NCI-H2107 treated with DMSO at 0.1 percent for 48 hours (cell line): ENCODE measurements around the gene RNF225.
"Not testable (repeated sequence)": the region's sequence is repeated elsewhere in the genome, so short reads cannot be mapped to it uniquely, and the experiment has no call there.

Experiments
- DNase-seq: peaks from one replicate; lab custom pipeline; 2025; ENCODE audit not compliant: unreplicated experiment; lab: John Stamatoyannopoulos, UW

The RNF225 gene

DNA sequence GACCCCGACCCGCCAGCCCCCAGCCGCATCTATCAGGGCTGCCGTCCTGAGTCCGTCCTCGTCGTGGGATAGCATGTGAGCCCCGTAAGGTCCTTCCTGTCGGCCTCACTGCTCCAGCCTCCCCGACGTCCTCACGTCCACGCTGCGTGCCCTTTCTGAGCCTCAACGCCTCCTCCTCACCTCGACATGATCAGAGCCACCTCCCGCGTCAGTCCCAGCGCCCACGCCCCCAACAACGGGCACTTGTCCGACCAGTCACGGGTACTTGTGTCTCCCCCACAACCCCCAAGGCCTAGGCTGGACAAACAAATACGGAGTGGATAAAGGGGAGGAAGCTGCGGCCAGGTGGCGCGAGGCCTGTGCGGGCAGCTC, 33.6 kb upstream of the RNF225 start:
- no peak for DNase-seq

GRCh38 chr19:58362272-58362994, 33.0 kb upstream of the RNF225 start, which contains the start of gene ZNF497:
Gene ZNF497, minus strand, starts transcription at chr19:58362751. Its CDS starts 5,116 bp downstream, at chr19:58357635.
- DNase-seq, result peak; percentile 79

DNA sequence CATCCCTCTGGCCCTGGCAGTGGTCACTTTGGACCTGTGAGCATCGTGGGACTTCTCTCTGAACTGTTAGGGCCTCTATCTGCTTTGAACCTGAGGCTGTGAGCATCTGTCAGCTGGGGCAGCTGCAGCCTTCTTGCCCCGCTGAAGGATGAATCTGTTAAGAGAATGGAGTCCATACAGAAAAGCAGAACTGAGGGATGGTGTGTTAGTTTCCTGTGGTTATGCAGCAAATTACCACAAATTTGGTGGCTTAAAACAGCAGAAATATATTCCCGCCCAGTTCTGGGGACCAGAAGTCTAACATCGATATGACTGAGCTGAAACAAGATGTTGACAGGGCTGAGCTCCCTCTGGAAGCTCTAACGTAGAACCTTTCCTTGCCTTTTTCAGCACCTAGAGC, 31.3 kb upstream of the RNF225 start:
- DNase-seq, result no peak

- DNase-seq, result no peak
Measured at GRCh38 chr19:58366585-58367430, 28.6 kb upstream of the RNF225 start.

GRCh38 chr19:58367698-58368454, 27.6 kb upstream of the RNF225 start:
- no peak for DNase-seq

GRCh38 chr19:58368561-58369360, 26.7 kb upstream of the RNF225 start:
- no peak for DNase-seq

- no peak for DNase-seq
Measured at GRCh38 chr19:58372311-58373133, 22.9 kb upstream of the RNF225 start.

DNA sequence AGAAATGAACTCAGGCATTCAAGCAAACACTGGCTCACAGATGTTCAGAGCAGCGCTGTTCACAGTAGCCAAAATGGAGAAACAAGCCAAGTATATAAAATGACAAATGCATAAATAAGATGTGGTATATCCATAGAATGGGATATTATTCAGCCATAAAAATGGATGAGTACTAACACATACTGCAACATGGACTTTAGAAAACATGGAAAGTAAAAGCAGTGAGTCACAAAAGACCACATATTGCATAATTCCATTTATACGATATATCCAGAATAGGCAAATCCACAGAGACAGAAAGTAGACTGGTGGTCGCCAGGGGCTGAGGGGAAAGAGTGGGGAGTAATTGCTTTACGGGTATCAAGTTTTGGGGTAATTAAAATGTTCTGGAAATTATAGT, 21.3 kb upstream of the RNF225 start:
- no peak for DNase-seq

- not testable (repeated sequence) for DNase-seq
Measured at GRCh38 chr19:58376724-58377123, 18.7 kb upstream of the RNF225 start.

DNA sequence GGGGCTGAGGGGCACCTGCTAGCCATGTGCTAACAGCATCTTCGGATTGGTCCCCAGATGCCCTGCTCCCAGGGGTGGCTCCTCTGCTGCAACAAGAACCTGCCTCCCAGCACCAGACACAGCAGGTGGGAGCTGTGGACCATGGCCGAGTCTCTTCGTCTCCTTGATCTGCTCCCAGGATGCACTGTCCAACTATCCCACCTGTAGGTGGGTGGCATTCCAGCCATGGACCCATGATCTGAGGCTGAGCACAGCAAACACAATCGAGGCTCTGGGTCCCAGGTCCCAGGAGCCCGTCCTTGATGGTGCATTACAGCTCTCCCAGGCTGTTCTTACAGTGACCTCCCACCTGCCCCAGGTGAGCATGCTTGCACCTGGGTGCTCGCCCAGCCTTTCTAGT, 16.2 kb upstream of the RNF225 start:
- DNase-seq, result no peak

DNA sequence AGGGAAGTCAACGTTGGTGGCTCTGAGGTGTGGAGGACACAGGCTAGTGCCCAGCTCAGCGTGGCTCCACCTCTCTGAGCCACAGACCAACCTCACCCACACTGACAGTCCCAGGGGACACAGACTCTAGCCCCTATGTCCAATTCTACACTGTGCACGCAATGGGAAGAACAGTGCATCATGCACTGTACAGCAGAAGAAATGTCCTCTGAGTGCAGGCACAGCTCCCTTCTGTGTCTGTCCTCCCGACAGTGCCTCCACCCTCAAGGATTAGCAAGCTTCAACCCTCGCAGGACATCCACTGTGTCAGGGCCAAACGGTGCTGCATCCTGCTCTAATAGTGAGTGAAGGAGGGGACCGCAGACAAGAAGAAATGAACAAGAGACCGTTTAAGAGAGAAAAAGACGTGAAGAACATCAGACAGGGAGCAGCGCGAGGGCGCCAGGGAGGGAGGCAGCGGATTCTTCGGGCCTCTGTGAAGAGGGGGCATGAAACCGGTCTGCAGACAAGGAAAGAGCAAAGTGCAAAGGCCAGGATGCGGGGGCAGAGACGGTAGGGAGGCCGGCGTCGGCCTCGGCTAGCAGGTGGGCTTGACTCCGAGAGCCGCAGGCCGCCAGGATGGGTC, 15.3 kb upstream of the RNF225 start:
- peak; percentile 45 for DNase-seq

GRCh38 chr19:58380662-58381459, 14.6 kb upstream of the RNF225 start, which contains the start of gene ZNF837:
Gene ZNF837, minus strand, starts transcription at chr19:58381030. Its CDS starts 11,698 bp downstream, at chr19:58369332.
- peak; percentile 98 for DNase-seq

DNA sequence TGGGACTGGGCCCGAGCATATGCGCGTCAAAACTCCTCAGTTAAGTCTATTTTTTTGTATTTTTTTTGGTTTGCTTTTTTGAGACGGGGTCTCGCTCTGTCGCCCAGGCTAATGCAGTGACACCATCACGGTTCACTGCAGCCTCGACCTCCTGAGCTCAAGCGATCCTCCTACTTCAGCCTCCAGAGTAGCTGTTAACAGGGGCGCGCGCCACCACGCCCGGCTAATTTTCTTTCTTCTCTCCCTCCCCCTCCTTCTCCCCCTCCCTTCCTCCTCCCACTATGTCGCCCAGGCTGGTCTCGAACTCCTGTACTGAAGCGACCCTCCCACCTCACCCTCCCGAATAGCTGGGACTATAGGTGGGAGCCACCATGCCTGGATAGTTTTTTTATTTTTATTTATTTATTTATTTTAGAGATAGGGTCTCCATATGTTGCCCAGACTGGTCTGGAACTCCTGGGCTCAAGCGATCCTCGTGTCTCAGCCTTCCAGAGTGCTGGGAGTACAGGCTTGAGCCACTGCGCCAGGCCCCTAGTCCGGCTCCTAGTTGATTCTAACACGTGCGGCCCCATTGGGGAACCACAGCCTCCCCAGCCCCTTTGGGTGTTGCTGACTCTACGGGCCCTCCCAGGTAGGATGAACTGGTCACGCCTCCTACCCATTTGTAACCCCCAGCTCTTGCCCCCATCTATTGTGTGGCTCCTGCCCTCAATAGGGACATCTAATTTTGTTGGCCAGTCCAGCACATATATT, 13.8 kb upstream of the RNF225 start:
- no peak for DNase-seq

- DNase-seq, result no peak
Measured at GRCh38 chr19:58382997-58383603, 12.4 kb upstream of the RNF225 start.

GRCh38 chr19:58385313-58385890, 10.1 kb upstream of the RNF225 start:
- no peak for DNase-seq

DNA sequence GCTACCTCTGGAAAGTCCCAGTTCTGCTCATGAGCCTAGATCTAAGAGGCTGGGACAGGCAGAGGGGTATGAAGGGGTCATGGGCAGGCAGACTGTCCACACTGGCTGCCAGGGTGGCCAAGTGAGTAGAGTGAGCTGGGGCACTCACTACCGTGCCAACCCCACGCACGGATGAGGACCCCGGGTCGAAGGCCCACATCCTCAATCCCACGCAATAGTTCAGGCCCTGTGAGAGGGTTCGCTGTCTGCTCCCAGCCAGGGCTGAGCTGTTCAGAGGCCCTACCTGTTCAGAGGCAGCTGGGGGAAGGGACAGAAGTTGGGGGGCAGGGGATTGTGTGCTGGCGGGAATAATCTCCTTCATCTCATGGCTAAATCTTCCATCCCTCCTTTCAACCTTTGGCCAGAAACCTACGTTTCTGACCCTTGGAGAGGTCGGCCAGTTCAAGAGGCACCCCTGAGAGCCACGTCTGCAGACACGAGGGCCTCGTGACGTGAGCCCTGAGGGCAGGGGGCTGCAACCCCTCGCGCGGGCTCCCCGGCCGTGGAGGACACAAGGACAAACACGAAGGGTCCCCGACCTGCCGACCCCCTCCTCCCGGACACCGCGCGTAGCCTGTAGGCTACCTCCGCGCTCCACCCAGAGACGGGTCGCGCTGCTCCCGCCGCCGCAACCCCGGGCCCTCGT, 9.4 kb upstream of the RNF225 start:
- no peak for DNase-seq
